GM21423 (cell line): ENCODE results near the gene CFAP61.
"Not testable (repeated sequence)": the region's sequence is repeated elsewhere in the genome, so short reads cannot be mapped to it uniquely, and the experiment has no call there.

Experiments
- ATAC-seq: cut with Tn5 transposase; IDR thresholded peaks from one replicate; pipeline ENCODE4 v1.9.1; 2021; ENCODE audit warnings: mild to moderate bottlenecking, moderate library complexity; ENCODE audit not compliant: unreplicated experiment

CFAP61 gene

DNA sequence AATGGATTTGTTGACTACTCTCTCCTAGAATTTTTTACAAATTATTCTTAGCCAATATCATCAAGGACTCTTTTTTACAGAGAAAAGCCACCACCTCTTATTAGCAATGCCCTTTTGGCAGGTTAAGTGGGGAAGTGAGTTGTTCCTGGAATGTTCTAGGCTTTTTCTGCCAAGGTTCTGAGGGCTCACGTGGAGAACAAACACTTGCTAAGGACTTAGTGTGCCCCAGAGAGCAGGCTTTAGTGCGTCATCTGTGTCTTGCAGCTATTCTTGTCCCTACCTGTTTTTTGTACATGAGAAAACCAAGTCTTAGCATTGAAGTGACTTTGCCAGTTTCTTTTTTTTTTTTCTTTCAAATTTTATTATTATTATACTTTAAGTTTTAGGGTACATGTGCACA, 33.5 kb downstream of the CFAP61 start:
- no peak for ATAC-seq

DNA sequence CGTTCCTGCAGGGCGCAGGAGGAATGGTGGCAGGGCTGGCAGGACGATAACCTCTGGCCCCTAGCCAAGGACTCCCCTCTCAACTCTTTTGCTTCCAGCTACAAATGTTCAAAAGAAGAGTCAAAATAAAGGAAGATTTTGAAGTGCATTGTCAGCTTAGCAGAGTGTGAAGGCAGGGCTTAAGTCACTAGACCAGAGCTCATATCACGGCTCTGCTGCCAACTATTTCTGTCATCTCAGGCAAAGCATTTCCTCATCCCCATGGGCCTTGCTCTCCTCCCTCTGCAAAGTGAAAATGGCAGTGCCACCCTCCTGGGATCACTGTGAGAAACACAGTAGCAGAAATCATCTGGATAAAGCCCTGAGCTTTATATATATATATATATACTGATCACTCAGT, 36.7 kb downstream of the CFAP61 start:
- ATAC-seq: no peak

DNA sequence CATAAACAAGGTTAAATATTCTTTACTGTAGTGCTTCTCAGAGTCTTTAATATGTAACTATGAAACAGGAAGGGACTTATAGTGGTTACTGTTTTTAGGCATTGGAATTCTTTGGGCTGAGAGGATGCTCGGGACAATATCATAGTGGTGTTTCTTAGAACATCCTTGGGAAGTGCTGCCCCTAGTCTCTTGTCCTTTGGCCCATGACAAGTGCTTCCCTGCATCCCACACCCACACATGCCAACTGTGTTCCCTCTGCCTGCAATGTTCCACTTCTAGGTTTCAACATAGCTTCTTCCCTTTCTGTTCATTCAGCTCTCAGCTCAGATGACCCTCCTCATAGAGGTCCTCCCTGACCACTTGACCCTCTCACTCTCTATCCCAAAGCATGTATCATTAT, 37.6 kb downstream of the CFAP61 start:
- ATAC-seq: no peak

DNA sequence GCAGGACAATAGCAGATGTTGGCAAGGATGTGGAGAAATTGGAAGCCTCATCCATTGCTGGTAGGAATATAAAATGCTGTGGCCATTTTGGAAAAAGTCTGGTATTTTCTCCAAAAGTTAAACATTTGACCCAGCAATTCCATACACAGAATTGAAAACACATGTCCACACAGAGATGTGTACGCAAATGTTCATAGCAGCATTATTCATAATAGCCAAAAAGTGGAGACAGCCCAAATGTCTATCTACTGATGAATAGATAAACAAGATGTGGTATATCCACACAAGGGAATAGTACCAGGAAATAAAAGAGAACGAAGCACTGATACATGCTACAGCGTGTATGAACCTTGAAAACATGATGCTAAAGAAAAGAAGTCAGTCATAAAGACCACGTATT, 40.5 kb downstream of the CFAP61 start:
- ATAC-seq: no peak

DNA sequence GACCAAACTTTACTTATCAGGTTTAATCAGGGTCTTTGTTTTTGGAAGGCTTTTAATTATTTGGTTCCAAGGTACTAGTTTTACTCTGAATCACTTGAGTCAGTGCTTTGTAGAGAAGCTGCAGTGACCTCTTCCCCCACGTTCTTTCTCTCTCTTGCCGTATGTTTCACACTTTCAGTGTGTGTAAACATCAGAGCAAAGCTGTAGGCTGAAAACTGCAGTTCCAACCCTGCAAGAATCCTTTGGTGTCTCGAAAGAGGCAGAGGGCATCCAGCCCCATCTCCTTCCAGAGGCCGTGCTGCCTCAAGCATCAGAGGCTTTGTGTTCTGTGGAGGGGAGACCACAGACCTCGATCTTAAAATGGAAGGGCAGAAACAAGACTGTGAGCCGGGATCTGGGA, 42.1 kb downstream of the CFAP61 start:
- no peak for ATAC-seq

DNA sequence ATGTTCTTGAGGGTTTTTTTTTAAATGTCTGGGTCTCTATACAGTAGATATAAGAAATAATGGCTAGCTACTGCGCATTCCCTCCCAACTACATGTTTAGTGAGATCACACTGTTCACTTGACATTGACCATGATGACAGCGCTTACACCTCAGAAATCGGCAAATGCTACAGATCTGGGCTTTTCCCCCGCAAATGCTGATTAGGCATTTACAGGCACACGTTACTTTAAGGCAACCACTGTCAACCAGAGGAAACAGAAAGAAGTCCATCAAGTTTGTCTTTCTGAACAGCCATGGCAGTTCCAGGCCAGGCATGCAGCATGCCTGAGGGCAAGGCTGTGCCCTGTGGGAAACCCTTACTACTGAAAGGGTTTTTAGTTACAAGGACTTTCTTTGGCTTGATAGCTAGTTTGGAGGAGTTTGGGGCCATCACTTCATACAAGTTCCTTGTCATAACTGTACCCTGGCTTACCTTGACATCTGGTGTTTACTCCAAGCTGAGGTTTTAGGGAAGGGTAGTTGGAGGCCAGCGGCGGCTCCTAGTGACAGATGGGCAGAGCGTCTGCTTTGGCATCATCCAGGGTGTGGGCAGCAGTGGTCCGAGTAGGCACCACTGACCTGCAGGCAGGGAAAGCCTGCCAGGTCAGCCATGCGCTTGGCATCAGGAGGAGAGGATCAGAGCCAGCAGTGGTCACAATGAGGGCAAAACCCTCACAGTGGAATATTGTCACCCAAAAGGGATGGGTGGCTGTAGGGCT, 43.0 kb downstream of the CFAP61 start:
- ATAC-seq: no peak

DNA sequence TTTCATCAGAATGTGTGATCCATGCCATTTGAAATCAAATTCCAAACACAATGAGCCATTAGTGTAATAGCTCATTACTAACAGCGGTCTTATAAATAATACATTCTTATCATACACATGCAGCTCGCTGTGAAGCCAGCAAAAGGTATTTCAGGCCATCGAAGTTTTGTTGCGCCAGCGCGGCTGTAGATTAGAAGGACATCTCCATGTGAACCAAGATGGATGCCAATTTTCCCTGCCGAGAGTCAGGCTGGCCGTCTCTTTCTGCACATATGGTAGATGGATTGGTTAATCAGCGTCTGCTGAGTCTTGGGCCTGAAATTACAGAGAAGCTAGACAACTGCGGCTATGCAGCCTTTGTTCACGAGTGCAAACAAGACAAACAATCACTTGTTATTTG, 44.1 kb downstream of the CFAP61 start:
- ATAC-seq: no peak

DNA sequence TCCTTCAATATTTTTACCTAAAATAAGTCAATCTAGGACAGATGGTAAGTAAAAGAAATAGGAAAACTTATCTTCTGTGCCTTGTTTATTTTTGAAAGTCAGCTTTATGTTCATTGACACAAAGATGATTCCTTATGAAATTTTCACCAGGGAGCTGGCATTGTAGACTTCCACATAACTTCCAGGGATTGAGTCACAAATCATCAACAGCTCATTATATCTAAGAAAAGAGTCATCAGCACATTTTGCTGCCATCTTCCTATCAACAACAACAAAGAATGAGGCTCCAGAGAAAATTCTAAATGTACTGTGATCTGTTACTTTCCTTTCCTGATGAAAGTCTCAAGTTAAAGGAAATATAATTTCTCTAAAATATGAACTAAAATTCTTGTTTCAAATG, 48.5 kb downstream of the CFAP61 start:
- ATAC-seq: no peak

DNA sequence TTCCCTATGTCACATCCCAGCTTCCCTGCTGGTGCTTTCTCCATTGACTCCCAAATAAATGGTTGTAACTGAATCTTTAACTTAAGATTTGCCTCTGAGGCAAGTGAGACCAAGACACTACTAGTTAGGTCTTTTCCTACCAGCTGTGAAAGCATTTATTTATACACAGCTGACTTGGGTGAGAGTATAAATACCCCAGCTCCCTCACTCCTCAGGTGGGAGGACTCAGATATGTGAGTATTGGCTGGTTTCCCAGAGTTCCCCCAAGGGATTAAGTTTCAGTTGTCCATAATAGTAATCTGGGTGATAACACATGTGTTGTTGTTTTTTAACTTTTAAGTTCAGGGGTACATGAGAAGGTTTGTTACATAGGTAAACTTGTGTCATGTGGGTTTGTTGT, 49.8 kb downstream of the CFAP61 start:
- no peak for ATAC-seq

DNA sequence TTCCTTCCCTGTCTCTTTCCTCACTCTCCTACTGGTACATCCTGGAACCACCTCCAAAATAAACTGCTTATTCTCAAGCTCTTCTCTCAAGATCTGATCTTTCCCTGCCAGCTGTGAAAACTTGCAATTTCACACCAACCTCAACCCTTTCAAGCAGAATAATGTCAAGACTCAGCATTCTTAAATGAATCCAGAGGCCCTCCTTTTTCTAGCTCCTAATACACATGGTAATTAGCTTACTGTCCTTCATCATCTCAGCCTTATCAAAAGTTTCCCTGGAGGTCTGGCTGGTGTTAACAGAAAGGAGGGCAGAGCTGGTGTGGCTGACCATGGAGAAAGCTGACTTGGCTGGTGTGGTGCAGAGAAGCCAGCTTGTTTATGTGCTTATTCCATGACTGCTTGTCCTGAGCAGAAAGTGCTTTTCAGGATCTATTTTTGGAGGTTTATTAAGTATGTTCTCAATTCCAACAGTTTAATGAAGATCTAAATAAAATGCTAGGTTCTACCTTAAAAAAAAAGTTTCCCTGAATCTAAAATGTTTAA, 50.5 kb downstream of the CFAP61 start:
- no peak for ATAC-seq

DNA sequence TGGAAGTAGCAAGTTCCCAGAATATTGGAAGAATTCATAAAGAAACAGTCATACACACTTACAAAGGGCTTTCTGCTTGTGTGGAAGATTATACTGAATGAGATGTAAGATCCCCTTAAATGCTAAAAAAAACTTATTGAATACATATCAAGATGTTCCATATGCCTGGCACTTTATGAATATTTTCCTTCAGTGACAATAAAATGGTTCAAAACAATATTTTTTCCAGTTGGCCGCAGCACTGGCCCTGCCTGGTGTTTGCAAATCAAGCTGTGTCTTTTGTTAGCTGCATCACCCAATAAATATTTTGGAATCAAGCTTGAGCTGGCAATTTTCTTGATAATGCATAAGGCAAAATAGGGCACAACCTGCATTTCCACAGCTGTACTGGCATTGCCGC, 51.2 kb downstream of the CFAP61 start:
- ATAC-seq: no peak

DNA sequence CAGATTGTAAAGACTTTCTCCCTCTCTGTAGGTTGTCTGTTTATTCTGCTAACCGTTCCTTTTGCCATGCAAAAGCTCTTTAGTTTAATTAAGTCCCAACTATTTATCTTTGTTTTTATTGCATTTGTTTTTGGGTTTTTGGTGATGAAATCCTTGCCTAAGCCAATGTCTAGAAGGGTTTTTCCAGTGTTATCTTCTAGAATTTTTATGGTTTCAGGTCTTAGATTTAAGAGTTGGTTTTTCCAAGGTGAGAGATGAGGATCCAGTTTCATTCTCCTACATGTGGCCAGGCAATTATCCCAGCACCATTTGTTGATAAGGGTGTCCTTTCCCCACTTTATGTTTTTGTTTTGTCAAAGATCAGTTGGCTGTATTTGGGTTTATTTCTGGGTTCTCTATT, 70.9 kb downstream of the CFAP61 start:
- ATAC-seq: not testable (repeated sequence)

DNA sequence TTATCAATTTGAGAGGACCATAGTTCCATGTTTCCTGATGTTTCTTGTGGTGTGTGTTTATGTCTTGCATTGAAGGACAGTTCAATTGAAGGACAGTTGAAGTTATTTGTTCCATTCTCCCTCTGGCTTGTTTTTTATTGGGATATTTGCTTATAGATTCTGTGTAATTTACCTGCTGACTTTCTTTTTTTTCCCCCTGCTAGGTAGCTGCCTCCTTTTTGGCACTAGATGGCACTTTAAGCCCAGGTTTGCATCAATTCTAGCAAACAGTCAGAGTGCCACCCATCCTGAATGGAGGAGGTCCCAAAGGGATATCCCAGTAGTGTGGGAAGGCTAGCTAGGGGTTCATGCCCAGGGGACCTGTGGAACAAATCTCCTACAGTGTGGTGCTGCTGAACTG, 78.1 kb downstream of the CFAP61 start:
- no peak for ATAC-seq

DNA sequence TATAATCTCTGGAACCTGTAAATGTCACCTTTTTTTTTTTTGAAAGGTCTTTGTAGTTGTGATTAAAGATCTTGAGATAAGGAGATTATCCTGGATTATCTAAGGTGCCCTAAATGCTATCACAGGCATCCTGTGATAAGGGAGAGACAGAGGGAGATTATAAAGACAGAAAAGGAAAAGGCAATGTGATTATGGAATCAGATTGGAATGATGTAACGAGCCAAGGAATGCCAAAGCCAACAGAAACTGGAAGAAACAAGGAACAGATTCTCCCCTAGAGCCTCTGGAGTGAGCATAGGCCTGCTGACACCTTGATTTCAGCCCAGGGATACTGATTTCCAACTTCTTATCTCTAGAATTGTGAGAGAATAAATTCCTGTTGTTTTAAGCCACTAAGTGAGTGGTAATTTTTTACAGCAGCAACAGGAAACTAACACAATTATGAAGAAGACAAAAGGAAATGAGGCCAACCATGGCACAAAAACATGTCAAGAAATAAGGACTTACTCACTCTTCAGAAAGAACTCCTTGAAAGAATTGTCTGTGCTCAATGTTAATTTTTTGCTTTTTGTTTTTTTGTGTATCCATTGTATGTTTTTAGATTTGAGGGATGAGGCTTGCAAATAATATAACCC, 82.7 kb downstream of the CFAP61 start:
- ATAC-seq: no peak

DNA sequence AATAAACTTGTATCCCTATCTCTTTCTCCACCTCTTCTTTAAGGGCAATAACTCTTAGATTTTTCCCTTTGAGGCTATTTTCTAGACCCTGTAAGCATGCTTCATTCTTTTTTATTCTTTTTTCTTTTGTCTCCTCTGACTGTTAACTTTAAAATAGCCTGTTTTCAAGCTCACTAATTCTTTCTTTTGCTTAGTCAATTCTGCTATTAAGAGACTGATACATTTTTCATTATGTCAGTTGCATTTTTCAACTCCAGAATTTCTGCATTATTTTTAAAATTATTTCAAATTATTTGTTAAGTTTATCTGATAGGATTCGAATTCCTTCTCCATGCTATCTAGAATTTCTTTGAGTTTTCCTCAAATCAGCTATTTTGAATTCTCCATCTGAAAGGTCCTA, 84.0 kb downstream of the CFAP61 start:
- no peak for ATAC-seq

DNA sequence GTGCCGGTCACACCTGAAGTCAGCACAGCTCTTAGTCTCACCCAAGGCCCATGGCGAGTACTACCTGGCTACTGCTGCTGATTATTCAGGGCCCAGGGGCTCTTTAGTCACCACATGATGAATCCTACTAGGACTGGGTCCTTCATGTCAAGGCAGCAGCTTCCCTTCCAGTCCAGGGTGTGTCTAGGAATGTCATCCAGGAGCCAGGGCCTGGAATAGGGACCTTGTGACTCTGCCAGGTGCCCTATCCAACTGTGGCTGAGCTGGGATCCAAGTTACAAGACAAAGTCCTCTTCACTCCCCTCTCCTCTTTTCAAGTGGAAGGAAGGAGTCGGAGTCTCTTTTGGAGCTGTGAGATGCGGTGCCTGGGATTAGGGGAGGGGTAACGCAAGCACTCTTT, 85.5 kb downstream of the CFAP61 start:
- ATAC-seq: no peak

DNA sequence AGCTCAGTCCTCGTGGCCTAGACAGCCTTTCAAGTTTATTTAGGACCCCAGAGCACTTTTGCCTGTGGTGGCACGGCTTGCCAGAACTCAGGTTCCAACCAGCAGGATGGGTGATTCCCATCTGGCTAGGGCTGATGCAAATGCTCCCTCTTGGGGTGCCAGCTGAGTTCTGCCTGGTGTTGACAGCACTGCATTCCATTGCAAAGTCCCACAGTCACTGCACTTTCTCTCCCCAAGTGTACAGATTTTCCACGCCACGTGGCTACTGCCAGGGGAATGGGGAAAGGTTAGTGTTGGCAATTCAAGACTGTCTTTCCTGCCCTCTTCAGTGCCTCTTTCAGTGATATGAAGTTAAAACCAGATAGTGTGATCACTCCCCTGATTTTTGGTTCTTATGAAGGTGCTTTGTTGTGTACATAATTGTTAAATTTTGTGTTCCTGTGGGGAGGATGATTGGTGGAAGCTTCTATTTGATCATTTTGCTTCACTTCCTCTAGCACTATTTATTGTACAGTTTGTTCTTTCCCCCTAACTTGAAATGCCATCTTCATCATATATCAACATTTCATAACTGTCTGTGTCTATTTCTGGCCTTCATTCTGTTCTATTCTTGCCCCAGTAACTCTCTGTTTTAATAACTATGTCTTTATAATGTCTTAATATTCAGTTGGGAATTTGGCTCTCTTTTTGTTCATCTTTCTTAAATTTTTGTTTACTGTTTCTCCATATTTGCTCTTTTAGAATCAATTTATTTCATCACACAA, 86.2 kb downstream of the CFAP61 start:
- no peak for ATAC-seq

DNA sequence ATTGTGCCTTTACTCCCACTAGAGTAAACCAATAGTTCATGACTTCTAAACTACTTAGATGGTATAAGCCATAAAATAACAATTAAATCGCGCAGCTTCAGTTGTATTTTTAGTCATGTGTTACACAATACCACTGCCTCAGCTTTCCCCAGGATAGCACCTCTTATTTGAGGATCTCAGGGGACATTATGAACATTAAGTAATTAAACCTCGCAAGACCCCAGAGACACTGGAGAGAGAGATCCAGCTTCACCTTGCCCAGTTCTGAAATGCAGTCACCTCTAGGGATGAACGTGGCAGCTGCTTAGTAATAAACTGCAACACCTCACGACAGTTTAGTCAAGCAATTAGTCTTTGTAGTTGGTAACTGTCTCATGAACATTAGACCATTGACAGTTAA, 87.1 kb downstream of the CFAP61 start:
- ATAC-seq: no peak

DNA sequence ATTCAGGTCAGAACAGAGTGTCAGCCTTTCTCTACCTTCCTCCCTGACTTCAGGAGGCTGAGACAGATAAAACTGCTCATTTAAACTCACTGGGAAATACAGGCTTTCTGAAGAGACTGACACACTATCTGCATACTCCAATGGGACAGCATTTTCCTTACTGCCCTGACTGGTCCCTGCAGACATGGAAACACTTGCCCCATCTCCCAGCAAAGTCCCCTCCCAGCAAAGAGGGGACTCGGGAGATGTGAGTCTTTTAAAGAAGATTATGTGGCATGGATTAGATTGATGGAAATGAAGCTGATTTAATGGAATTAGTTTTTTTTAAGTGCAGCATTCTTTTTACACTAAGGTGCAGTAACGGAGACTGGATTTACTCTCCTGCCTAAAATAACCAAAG, 90.8 kb downstream of the CFAP61 start:
- ATAC-seq: no peak

DNA sequence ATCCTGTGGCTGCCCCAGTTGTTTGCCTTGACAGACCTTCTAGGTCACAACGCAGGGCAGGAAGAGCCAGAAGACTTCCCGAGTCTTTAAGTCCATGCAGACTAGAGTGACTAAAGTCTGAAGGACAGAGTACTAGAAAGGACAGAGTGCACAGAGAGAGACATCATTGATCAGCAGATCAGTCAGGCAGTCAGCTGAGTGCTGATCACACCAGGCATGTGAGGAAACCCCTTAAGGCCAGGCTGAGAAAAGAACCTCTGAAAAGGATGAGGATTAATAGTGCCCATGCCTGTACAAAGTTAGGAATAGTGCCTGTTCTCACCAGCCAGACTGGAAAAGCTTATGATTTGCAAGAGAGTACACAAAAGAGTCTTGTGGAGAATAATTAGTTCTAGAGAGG, 91.3 kb downstream of the CFAP61 start:
- no peak for ATAC-seq

DNA sequence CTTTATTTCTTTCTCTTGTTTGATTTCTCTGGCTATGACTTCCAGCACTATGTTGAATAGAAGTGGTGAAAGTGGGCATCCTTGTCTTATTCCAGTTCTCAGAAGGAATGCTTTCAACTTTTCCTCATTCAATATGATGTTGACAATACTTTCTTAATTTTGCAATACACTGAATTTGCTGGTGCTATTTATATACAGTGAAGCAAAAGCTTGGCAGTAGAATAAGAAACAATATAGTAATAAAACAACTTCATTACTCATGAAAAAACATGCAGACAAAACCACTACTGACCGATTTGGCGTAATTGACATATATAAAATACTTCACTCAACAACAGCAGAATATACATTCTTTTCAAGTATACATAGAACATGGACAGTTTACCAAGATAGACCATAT, 96.4 kb downstream of the CFAP61 start:
- no peak for ATAC-seq

DNA sequence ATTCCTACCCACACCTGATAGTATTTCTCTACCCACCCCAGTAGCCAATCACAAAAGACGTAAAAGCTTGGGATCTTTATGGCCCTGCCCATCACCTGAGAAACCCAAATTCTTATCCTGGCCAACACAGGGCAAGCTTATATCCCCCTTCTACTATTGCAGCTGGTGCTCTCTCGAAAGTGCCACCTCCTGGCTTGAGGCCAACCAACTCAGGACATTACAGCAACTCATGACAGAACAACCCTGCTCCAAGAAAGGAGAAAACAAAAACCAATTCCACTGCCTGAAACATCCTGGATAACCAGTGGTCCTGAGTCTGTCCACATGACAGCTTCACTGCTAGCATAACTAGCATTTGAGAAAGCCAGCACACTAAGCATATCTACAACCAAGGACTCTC, 97.9 kb downstream of the CFAP61 start:
- ATAC-seq: no peak
